Retinal pigment epithelial cell (primary cell): ENCODE data around the gene SF3A1.
"Not testable (repeated sequence)": the region's sequence is repeated elsewhere in the genome, so short reads cannot be mapped to it uniquely, and the experiment has no call there.

Experiments
- DNase-seq: peaks from one replicate; pipeline ENCODE4 v3.0.0-alpha.2; 2010; ENCODE audit warnings: low read depth
- H3K4me3 ChIP-seq: 2 replicates; pipeline ENCODE4 v1.5.1; 2011; ENCODE audit warnings: mild to moderate bottlenecking, low read length, control low read depth, moderate library complexity
- TF ChIP-seq, protein P1 (sequence below): conservative IDR thresholded peaks from 2 replicates; pipeline ENCODE4 v1.5.1; 2011; ENCODE audit warnings: low read depth, low read length, control low read depth, inconsistent platforms

SF3A1 gene

DNA sequence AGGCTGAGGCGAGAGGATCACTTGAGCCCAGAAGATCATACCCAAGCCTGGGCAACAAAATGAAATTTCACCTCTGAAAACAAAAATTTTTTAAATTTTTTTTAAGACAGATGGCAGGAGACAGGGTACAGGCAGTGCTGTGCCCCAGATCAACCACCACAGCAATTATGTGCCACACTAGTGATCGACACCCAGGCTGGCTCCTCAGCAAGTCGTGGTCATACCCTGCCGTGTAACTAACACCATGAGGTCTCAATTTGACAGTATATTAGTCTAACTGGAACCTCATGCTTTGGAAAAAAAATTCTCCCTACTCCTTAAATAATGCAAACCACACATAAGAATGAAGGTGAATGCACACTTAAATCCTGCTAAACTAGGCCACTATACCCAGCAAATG is 8.3 kb downstream of the SF3A1 start:
- no peak overlapping the region for H3K4me3 ChIP-seq
- DNase-seq, result no peak
- TF ChIP-seq, protein P1, sequence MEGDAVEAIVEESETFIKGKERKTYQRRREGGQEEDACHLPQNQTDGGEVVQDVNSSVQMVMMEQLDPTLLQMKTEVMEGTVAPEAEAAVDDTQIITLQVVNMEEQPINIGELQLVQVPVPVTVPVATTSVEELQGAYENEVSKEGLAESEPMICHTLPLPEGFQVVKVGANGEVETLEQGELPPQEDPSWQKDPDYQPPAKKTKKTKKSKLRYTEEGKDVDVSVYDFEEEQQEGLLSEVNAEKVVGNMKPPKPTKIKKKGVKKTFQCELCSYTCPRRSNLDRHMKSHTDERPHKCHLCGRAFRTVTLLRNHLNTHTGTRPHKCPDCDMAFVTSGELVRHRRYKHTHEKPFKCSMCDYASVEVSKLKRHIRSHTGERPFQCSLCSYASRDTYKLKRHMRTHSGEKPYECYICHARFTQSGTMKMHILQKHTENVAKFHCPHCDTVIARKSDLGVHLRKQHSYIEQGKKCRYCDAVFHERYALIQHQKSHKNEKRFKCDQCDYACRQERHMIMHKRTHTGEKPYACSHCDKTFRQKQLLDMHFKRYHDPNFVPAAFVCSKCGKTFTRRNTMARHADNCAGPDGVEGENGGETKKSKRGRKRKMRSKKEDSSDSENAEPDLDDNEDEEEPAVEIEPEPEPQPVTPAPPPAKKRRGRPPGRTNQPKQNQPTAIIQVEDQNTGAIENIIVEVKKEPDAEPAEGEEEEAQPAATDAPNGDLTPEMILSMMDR, result no peak

- TF ChIP-seq, protein P1, result no peak
- no peak for DNase-seq
- no peak overlapping the region for H3K4me3 ChIP-seq
Observed at GRCh38 chr22:30347255-30347892, 9.3 kb downstream of the SF3A1 start.

DNA sequence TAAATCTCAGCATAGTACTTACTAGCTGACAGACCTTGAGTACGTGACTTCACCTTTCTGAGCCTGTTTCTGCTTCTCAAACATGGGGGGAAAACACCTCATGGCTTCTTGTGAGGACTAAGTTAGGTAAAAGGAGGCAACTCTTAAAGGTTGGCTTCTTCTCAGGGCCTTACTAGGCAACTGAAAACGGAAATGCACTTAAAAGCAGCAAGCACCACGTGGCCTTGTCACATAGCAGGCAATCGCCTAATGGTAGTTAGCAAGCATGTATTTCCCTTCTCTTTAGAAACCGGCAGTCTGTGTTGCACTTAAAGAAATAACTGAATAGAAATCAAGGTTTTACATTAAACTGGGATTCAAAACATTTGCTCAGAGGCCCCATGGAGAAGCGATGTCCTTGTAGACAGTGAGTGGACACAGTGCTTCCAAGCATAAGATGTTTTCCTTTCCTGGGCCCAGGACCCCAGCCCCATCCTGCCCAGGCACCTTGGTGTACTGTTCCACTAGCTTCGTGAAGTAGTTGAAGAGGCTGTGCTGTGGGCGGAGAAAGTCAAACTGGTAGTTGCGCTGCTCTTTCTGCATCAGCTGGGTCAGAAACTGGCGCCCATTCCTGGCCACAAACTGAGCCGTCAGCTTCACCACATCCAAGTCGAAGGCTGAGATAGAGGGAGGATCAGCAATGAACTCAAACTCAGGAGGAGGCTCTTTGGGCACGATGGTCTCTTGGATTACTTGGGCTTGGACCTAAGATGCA is 12.1 kb downstream of the SF3A1 start:
- TF ChIP-seq, protein P1, result no peak
- no peak overlapping the region for H3K4me3 ChIP-seq
- no peak for DNase-seq

DNA sequence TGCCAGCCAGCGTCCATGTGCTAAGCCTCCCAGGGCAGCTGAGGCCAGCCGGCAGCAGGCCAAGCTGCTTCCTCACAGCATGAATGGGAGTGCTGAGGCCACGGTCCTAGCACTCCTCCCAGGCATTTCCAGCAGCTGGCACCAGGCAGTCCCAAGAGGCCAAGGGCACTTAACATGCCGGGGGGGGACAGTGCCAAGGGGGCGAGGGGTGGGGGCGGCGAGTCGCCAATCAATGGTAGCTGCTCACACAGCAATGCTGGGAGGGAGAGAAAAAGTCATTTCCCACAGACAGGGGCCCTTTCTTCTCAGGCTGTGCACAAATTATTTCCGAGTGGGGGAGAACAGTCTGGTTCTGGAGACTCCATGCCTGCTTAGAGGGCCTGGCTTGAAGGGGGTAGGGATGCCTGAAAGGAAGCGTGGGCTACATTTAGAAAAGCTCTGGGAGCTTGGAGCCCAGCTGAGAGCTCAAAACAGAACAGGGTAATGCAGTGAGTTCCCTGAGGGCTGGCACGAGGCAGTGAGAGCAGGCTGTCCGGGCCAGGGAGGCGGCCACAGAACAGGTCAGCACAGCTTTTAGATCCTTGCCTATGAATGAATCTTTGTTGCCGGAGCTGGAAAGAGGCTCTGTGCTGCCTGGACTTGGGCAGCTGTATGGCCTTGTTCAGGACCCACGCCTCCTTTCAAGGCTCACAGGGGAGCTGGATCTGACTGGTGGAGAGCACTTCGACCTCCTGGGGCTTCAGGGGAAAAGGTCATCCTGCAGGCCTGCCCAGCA is 15.6 kb downstream of the SF3A1 start:
- no peak overlapping the region for H3K4me3 ChIP-seq
- DNase-seq, result no peak
- TF ChIP-seq, protein P1, result no peak

- TF ChIP-seq, protein P1, result no peak
- no peak overlapping the region for H3K4me3 ChIP-seq
- DNase-seq, result no peak
Observed at GRCh38 chr22:30338802-30339201, 17.9 kb downstream of the SF3A1 start.

DNA sequence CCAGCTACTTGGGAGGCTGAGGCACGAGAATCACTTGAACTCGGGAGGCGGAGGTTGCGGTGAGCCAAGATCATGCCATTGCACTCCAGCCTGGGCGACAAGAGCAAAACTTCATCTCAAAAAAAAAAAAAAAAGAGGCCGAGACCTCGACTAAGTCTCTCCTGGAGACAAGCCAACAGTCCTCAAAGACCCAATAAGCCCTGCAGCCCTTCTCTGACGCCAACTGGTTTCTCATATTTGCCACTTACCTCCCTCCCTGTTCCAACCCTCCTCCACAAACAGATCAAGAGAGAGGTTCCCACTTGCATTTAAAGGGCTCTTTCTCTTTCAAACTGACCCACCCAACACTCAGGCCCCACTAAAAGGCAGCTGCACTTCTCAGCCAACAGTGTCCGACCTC is 18.4 kb downstream of the SF3A1 start:
- not testable (repeated sequence) for H3K4me3 ChIP-seq, DNase-seq

DNA sequence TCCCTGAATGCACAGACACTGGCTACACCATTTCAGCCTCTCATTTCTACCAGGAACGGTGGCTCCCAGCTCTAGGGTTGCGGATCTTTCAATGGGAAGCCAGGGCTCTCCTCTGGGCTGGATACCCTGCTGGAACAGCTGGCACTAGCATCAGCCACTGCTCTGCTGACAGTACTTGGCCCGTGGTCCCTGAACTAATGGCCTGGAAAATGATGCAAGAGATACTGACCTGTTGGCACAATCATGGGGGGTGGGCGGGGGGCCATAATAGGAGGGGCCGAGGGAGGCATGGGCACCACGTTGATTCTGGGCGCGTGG is 19.3 kb downstream of the SF3A1 start:
- H3K4me3 ChIP-seq, result no peak overlapping the region
- TF ChIP-seq, protein P1, result no peak
- no peak for DNase-seq
